GM21737 (cell line): Measurements from ENCODE around the gene CAPZB.

Experiments used
- ATAC-seq: cut with Tn5 transposase; IDR thresholded peaks from one replicate; pipeline ENCODE4 v1.9.1; 2021; ENCODE audit warnings: mild to moderate bottlenecking, moderate library complexity; ENCODE audit not compliant: unreplicated experiment

CAPZB gene

DNA sequence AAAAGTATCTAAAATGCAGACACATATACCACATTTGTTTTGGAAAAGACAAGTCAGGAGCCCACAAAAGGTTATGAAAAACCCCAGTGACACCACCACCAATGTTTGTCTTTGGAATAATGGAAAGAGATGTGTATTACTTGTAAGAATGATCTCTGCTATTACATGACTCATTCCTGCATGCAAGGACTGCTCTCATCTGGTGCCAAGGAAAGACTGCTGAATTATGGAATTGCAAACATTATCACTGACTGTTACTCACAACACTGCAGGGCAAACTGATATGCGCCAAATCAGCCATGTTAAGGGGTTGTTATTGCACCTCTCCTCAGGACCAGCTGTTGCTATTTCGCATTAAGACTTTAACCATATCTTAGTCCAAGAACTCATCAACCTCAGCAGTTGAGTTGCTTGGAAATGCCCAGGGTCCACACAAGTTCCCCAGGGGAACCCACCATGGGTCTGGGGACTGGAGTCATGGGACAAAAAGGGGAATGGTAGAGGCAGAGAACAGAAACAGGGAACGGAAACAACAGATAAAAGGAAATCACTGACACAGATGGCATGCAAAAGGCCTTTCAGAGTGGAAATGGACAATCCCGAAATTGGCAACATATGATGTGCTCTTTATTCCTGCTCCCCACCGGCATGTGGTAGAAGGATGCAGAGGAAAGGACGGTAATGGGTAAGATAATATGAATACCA is 34.4 kb downstream of the CAPZB start:
- ATAC-seq = no peak

- ATAC-seq = no peak
Observed at GRCh38 chr1:19449454-19450228, 35.7 kb downstream of the CAPZB start.

DNA sequence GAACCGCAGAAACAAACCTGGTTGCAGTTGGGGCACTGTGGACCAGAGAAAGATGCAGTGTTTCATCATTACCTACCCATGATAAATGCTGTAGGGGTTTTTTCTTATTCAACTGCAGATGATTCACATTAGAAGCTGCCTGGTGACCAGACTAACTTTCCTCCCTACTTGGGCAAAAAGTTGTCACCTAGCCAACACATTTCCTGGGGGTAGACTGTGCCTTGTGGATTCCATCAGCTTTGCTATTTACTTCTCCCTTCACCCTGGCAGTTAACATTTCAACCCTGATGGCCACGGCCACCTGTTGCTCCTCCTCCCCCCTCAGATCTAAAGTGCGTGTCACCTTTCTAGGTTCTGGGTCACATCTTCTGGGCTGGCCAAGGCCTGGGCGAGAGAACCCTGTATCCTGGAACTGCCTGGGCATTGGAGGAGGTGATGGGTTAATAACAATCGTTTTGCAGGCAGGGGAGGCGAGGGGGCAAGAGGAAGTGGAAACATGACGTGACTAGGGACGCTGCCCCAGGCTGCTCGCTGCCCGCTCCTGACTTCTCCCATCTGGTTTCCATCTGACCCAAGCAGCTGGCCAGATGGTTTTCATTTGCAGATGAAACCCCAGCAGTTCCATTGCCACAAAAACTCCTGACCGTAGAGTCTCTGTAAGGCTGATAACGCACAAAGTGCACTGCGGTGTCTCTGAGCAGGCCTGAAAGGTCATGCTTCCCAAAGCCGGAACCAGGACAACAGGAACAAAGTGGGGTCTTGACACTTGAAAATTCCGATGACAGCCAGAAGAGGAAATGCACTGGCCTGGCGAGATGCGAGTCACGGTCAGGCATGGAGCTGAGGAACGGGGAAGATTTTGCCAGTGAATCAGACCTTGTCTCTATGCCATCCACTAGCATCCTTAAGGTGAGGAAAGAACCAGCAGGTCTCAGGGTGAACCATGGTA is 36.6 kb downstream of the CAPZB start:
- ATAC-seq = no peak

GRCh38 chr1:19447550-19447949 is 37.8 kb downstream of the CAPZB start:
- ATAC-seq = no peak

GRCh38 chr1:19445417-19446342 is 39.7 kb downstream of the CAPZB start:
- no peak for ATAC-seq

DNA sequence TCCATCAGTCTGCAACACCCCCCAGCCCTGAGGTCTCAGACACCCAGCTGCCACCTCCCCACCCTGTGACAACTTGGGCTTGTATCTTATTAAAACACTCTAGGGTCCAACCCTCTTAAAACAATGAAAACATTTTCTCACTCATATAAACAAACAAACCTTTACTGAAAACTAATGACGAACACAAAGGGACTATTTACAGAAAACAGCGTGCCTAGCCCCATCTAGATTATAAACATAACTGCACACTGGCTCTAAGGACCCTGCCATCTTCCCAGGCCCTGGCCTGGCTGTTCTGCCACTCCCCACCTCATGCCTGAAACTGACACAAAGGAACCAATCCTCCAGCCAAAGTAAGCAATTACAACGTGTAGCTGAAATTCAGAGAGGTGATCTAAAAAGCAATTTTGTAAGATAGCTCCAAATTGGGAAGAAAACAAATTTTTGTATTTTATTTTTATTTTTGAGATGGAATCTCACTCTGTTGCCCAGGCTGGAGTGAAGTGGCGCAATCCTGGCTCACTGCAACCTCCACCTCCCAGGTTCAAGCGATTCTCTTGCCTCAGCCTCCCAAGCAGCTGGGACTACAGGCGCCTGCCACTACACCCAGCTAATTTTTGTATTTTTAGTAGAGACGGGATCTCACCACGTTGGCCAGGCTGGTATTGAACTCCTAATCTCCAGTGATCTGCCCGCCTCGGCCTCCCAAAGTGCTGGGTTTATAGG is 40.9 kb downstream of the CAPZB start:
- ATAC-seq = no peak

DNA sequence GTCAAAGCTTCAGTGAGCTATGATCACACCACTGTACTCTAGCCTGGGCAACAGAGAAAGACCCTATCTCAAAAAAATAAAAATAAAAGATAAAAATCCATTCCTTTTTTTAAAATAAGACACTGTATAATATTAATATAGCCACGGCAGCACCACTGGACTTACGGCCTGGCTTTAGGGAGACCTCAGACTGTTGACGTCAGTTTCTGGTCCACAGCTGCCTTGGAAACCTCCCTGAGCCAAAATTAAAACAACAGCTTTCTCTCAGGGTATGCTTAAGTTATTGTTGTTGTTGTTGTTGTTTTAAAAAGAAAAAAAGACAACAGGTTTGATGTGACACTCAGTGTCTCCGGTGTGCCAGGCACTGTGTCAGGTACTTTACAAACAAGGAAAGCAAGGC is 42.0 kb downstream of the CAPZB start:
- no peak for ATAC-seq

DNA sequence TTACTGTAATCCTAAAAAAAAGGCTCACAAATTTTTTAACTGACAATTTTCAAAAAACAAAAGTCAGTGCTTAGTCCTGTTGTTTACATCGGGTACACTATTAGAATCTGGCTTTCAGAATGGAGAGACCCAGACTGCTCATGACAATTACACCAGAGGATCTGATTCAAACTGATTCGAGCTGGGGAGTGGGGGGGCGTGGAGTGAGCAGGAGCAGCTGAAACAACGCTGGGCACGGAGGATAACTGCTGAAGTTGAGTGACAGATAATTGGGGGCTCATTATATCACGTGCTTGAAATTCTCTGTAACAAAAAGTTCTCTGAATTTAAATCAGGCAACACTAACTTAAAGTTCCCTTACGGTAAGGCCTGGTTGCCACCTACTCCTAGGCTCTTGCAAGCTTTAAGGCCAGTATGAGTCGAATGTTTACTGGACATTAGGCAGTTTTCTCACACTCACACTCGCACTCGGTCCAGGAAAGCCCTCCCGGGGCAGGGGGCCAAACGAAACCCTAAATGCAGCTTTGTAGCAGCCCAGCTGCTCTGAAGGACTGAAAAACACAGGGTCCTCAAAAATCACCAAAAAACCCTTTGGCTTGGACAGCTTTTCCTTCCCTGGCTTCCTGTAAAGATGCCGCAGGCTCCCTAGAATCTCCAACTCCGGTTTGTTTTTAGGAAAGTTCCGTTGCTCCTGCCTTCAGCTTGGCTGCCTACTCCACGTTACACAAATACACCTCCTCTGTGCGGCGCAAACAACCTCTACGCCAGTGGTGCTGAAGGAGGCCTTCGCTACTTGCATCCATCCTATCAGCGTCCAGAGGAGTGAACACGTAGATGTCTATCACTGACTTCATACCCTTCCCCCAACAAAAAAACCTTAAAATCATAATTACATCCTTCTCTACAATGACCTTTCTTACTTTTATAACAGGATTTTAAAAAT is 42.9 kb downstream of the CAPZB start:
- ATAC-seq = no peak

GRCh38 chr1:19441048-19441780 is 44.1 kb downstream of the CAPZB start:
- ATAC-seq = no peak

DNA sequence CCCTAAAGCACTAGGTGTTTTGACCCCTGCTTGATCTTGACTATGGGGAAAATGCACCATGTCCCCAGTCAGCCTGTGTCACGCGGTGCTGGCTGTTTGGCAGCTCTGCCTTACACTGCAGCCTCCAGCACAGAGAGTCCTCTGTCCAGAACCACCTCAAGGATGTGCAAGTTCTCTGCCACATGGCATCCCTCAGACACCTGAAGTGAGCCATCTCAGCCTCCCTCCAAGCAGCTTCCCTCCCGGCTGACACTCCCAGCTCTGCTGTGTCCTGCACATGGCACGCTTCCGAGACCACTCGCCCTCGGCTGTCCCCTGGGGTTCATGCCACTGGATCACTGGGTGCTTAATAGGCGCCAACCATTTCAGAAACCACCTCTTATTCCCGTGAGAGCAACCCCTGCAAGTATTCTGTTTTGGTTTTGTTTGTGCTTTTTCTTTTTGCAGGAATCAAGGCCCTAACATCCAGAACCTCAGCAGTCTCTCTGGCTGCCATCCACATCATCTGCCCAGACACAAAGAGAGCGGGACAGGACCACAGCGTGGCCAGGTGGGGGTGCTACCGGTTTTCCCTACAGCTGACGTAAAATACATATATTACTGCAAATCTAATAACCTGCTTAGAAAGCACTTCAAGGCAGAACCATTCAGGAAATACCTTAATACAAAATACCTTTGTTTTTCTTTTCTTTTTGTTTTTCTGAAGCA is 45.7 kb downstream of the CAPZB start:
- no peak for ATAC-seq

GRCh38 chr1:19438516-19439195 is 46.7 kb downstream of the CAPZB start:
- ATAC-seq = no peak

GRCh38 chr1:19437891-19438294 is 47.4 kb downstream of the CAPZB start:
- no peak for ATAC-seq

DNA sequence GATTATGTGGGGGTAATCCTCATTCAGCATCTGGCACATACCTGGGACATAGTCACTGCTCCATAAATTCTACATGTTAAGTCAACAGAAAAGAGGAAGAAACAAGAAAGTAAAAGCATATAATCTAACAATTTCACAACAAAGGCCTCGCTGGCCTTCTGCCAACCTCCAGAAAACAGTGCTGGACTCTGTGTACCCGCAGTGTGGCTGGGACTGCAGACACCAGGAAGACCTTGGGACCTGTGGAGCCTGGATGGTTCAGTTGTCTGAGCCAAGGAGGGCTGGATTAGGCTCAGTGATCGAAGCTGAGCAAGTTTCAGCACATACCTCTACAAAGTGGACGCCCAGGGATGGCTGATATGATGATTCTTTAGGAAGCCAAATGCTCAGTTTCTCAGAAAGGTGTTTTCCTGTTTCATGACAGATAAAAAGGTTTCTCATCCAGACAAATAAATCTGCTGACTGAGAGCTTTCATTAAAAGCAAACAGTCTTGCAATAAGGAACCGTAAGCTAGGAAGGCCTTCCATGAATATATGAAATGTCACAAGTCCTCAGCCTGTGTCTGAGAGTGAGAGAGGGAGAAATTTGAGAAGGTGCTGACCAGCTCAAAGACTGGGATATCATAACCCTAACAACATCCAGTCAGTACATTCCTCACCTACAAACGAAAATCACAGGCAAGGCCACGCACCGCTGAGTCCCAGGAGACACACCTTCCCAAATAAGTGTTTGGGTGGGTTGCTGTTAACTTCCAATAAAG is 48.4 kb downstream of the CAPZB start:
- no peak for ATAC-seq

DNA sequence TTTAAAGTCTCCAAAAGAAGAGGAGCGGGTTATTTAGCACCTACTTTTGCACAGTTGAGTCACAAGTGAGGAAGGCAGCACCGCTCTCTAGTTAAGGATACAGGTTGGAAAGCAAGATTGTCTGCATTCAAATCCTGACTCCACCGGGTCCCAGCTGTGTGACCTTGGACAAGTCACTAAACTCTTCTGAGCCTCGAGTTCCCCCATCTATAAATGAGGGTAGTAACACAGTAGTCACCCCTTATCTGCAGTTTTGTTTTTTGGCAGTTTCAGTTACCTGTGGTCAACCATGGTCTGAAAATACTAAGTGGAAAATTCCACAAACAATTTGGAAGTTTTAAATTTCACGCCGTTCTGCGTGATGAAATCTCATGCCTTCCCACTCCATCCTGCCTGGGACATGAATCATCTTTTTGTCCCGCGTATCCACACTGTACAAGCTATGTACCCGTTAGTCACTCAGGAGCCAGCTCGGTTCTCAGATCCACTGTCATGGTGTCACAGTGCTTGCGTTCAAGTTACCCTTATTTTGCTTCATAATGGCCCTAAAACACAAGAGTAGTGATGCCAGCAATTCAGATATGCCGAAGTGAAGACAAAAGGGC is 49.4 kb downstream of the CAPZB start:
- no peak for ATAC-seq

- no peak for ATAC-seq
Observed at GRCh38 chr1:19435181-19435580, 50.2 kb downstream of the CAPZB start.

- ATAC-seq = no peak
Observed at GRCh38 chr1:19433719-19433998, 51.7 kb downstream of the CAPZB start.
